Osteocyte (in vitro differentiated cells): ENCODE results near the gene CHD3. TPM values are rescaled to one million over a fixed set of nuclear protein-coding genes. Genes with fewer than 3 reads are reported as not detected.
"Not testable (repeated sequence)": the region's sequence is repeated elsewhere in the genome, so short reads cannot be mapped to it uniquely, and the experiment has no call there.

Experiments
- DNase-seq: peaks from one replicate; pipeline ENCODE4 v3.0.0; 2021; ENCODE audit warnings: mixed read lengths; ENCODE audit not compliant: unreplicated experiment; ENCODE audit errors: extremely low spot score
- H3K27ac Mint-ChIP-seq: one replicate; pipeline ENCODE4 v1.8.0; 2021; ENCODE audit warnings: mild to moderate bottlenecking, mixed read lengths; ENCODE audit not compliant: unreplicated experiment
- H3K27me3 Mint-ChIP-seq: one replicate; pipeline ENCODE4 v1.8.0; 2021; ENCODE audit warnings: mixed read lengths; ENCODE audit not compliant: unreplicated experiment
- H3K36me3 Mint-ChIP-seq: one replicate; pipeline ENCODE4 v1.8.0; 2021; ENCODE audit warnings: mixed read lengths; ENCODE audit not compliant: unreplicated experiment
- H3K4me1 Mint-ChIP-seq: one replicate; pipeline ENCODE4 v1.8.0; 2021; ENCODE audit warnings: mixed read lengths; ENCODE audit not compliant: unreplicated experiment
- H3K4me3 Mint-ChIP-seq: one replicate; pipeline ENCODE4 v1.8.0; 2021; ENCODE audit warnings: mild to moderate bottlenecking, moderate library complexity, mixed read lengths; ENCODE audit not compliant: unreplicated experiment
- H3K9me3 Mint-ChIP-seq: one replicate; pipeline ENCODE4 v1.8.0; 2021; ENCODE audit warnings: mixed read lengths; ENCODE audit not compliant: unreplicated experiment
- CTCF ChIP-seq: fragments of 200-600 bp; sonication (generic); IDR thresholded peaks from 2 replicates; pipeline ENCODE4 v1.5.0; 2021; ENCODE audit warnings: antibody characterized with exemption, mild to moderate bottlenecking, moderate library complexity
- total RNA-seq: library from RNA; stranded (reverse); gene quantifications from 2 replicates; pipeline ENCODE4 v1.2.1, GENCODE V29; 2021

The CHD3 gene
- total RNA-seq, 1 donor from 2014 or later = 206 TPM

GRCh38 chr17:7946441-7946840, 57.9 kb downstream of the CHD3 start:
- TF ChIP-seq CTCF = no peak
- no peaks in the 10 kb centered on the region for H3K9me3 Mint-ChIP-seq
- H3K36me3 Mint-ChIP-seq = peaks cover 47% of the 10 kb centered on the region
- no peak overlapping the region for H3K27ac Mint-ChIP-seq
- H3K27me3 Mint-ChIP-seq = no peaks in the 10 kb centered on the region
- H3K4me1 Mint-ChIP-seq = no peaks in the 10 kb centered on the region
- no peak for DNase-seq
- no peak overlapping the region for H3K4me3 Mint-ChIP-seq

DNA sequence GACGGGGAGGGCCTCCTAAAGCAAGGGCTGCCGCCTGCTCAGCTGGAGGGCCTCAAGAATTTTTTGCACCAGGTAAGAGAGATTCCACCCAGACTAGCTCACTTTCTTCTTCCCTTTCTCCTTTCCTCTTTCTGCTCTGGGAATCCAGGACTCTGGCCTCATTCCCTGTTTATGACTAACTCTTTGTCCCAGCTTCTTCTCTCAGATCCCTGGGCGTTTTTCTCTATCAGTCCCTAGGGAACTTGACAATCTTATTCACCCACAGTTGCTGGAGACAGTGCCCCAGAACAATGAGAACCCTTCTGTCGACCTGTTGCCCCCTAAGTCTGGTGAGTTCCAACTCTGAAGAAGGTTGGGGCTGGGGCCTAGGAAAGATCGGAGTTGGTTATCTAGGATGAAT, 59.1 kb downstream of the CHD3 start:
- H3K36me3 Mint-ChIP-seq = peaks cover 44% of the 10 kb centered on the region
- no peak overlapping the region for H3K27ac Mint-ChIP-seq
- no peak for TF ChIP-seq CTCF
- DNase-seq = no peak
- no peaks in the 10 kb centered on the region for H3K9me3 Mint-ChIP-seq
- H3K4me3 Mint-ChIP-seq = no peak overlapping the region
- no peaks in the 10 kb centered on the region for H3K4me1 Mint-ChIP-seq
- no peaks in the 10 kb centered on the region for H3K27me3 Mint-ChIP-seq

DNA sequence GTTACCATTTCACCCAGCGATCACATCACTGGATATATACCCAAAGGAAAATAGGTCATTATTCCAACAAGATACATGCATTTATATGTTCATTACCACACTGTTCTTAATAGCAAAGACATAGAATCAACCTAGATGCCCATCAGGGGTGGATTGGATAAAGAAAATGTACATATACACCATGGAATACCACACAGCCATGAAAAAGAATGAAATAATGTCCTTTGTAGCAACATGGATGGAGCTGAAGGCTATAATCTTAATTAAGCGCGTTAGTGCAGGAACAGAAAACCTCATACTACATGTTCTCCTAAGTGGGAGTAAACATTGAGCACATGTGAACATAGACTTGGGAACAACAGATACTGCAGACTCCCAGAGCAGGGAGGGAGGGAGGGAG, 62.0 kb downstream of the CHD3 start:
- H3K27me3 Mint-ChIP-seq = no peaks in the 10 kb centered on the region
- no peaks in the 10 kb centered on the region for H3K4me1 Mint-ChIP-seq
- no peak for DNase-seq
- TF ChIP-seq CTCF = no peak
- no peaks in the 10 kb centered on the region for H3K9me3 Mint-ChIP-seq
- no peak overlapping the region for H3K4me3 Mint-ChIP-seq
- peaks cover 34% of the 10 kb centered on the region for H3K36me3 Mint-ChIP-seq
- H3K27ac Mint-ChIP-seq = no peak overlapping the region

DNA sequence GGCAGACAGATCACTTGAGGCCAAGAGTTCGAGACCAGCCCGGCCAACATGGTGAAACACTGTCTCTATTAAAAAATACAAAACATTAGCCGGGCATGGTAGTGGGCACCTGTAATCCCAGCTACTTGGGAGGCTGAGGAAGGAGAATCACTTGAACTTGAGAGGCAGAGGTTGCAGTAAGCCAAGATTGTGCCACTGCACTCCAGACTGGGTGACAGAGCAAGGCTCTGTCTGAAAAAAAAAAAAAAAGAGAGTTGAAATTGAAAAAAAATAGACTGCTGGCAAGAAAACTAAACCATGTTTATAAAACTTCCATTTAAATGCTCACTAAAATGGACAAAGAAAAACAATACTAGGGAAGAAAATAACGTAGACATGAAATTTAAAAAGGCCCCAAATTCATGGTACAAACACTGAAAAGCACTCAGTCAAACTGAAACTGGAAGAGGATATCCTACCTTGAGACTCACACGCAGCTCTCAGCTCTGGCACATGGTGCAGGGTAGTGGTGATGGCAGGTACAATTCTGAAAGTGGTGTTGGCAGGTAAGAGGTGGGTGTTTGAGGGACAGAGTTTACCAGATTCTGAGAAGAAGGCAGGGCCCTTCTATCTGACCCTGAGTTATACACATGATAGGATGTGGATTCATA, 62.7 kb downstream of the CHD3 start:
- peaks cover 2% of the 10 kb centered on the region for H3K4me1 Mint-ChIP-seq
- no peaks in the 10 kb centered on the region for H3K9me3 Mint-ChIP-seq
- peaks cover 31% of the 10 kb centered on the region for H3K36me3 Mint-ChIP-seq
- H3K27ac Mint-ChIP-seq = no peak overlapping the region
- no peak for DNase-seq
- TF ChIP-seq CTCF = no peak
- no peak overlapping the region for H3K4me3 Mint-ChIP-seq
- H3K27me3 Mint-ChIP-seq = no peaks in the 10 kb centered on the region

DNA sequence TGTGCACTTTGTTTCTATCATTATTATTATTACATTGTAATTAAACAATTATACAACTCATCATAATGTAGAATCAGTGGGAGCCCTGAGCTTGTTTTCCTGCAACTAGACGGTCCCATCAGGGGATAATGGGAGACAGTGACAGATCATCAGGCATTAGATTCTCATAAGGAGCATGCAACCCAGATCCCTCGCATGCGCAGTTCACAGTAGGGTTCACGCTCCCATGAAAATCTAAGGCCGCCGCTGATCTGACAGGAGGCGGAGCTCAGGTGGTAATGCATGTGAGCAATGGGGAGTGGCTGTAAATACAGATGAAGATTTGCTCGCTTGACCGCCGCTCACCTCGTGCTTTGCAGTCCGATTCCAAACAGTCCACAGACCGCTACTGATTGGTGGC, 64.7 kb downstream of the CHD3 start:
- H3K27ac Mint-ChIP-seq, H3K4me1 Mint-ChIP-seq, DNase-seq, H3K27me3 Mint-ChIP-seq, H3K9me3 Mint-ChIP-seq, H3K4me3 Mint-ChIP-seq: not testable (repeated sequence)
- peaks cover 20% of the 10 kb centered on the region for H3K36me3 Mint-ChIP-seq
